HG03108 (cell line): Measurements from ENCODE around the gene MYLK.
"Not testable (repeated sequence)": the region's sequence is repeated elsewhere in the genome, so short reads cannot be mapped to it uniquely, and the experiment has no call there.

ENCODE experiments used
- ATAC-seq: cut with Tn5 transposase; IDR thresholded peaks from one replicate; pipeline ENCODE4 v1.9.1; 2021; ENCODE audit warnings: moderate library complexity; ENCODE audit not compliant: unreplicated experiment

The MYLK gene

DNA sequence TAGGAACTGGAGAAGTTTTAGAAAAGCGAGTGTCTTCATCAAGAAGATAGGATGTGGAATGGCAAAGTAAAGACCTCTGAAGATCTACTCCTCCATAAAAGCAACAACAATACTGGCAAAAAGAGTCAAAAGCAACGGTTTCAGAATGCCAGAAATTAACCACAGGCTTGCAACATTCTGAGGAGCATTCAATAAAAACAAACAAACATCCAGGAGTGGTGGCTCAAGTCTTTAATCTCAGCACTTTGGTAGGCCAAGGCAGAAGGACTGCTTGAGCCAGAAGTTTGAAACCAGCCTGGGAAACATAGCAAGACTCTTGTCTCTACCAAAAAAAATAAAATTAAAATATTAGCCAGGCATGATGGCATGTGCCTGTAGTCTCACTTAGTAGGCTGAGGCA is 156.1 kb downstream of the MYLK start:
- ATAC-seq = no peak

DNA sequence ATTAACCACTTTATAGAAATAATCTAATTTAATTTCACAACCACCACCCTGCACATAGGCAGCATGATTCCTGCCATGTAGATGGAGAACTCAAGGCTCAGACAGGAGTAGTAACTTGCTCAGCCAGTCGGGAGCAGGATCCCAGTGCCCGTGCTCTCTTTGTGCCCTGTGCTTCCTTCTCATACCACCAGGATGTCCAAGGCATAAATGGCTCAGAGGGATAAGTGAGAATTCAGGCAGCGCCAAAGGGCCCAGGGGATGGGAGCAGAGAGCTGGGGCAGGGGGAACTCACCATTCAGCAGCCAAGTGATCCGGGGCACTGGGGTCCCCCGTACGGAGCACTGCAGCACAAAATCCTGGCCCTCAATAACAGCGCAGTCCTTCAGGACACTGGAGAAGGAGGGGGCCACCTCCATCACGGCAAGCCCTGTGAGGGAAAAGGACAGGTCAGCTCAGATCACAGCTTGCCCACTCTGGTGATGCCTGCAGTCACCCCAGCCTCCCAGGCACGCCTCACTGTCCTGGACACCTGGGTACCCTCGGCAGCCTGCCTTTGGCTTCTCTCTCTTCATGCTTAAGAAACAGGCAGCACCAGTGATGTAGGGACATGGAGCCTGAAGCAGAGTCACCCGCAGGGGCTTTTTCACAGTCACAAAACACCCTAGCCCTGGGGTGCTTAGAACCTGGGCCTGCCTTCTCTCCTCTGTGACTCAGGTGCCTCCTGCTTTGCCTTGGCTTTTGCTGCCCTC is 158.3 kb downstream of the MYLK start:
- ATAC-seq = no peak

DNA sequence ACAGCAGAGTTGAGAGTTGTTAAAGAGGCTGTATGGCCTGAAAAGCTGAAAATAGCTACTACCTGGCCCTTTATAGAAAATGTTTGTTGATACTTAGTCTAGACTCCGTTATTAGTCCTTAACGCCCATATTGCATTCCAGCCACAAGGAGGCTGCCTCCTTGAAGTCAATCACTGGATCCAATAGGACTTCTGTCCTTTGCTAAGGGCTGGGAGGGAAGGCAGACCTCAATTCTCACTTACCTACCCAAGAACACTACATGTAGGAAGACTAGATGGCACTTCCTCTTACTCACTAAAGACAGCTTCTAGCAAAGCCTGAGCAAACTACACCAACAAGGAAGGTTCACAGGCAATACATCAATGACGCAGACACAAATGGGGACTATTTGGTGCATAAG is 159.8 kb downstream of the MYLK start:
- no peak for ATAC-seq

DNA sequence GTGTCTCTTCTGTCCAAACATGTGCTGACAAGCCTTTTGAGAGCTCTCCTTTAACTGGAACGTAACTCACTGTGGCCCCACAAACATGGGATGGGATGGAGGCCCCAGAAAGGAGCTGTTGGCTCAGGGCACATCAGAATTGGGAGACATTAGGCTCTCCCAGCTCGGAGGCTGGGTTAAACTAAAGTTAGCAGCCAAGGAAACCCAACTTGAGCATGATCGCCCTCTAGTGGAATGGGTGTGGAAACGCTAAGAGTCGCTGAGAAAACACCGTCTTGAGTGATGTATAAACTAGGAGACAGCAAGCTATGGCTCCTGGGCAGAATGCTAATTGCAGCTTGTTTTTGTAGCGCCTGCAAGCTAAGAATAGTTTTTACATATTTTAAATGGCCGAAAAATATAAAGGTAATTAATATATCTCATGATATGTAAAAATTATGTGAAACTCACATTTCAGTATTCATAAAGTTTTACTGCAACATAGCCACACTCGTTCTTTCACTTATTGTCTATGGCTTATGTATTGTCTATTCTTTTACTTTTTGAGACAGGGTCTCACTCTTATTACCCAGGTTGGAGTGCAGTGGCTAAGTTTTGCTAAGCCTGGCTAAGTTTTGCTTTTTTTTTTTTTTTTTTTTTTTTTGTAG is 160.5 kb downstream of the MYLK start:
- ATAC-seq = no peak

DNA sequence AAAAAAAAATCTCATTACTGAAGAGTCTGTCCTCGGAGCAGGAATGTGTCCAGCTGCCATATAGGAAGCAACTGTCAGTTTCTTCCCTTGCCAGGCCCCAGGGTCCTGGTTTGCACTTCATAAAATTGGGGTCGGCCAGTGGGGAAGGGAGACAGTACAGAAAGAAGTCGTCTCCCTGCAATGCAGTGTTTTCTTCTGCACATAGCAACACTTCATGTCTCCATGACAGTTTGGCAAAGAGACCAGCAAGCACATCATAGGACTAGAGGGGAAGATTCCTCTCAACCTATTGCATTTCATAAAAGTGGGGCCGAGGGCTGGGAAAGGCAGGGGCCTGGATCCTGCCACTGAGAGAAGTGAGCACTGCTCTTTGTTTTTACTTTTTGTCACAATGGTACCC is 161.1 kb downstream of the MYLK start:
- ATAC-seq = no peak

DNA sequence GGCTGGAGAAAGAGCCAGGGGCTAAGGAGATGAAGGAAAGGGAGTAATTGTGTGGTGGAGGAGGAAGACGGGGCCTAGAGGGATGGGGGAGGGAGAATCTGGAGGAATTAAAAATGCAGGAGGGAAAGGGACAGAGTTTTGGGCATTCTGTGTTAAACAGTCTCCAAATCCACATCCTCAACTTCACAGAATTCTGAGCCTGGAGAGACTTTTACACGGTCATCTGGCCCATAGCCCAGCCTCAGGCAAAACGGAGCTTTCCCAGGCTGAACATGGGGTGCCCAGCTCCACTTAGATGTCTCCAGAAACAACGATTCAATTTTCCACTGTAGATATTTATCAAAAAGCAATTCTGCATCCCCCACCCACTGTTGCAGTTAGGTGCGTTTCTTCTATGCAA is 161.7 kb downstream of the MYLK start:
- no peak for ATAC-seq

- ATAC-seq = no peak
Observed at GRCh38 chr3:123722021-123722420, 162.1 kb downstream of the MYLK start.

DNA sequence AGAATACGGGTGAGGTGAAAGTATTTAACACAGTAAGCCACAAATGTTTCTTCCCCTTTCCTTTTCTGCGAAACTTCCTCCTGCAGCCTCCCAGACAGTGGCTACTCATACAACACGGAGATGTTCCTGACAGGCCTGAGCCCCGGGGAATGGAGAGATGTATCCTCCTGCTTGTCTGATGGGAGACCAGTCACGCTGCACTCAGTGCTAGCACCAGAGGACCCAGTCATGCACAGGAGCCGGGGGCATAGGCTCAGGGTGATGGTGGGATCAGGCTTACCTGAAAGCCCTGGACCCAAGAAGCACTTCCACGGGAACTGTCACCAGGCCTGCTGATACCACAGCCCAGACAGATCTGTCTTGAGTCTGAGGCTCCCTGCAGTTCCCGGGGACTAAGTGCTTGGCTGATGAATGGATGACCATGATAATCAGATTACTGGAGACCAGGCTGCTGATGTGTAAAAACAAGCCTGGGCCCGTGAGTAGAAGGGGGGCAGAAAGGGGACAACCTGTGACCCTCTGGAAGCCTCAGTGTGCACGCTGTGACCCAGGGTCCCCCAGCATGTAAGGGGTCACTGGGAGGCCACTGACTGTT is 162.9 kb downstream of the MYLK start:
- ATAC-seq = not testable (repeated sequence)

GRCh38 chr3:123720638-123721037 is 163.5 kb downstream of the MYLK start:
- ATAC-seq = no peak

- no peak for ATAC-seq
Observed at GRCh38 chr3:123719862-123720453, 164.2 kb downstream of the MYLK start.

DNA sequence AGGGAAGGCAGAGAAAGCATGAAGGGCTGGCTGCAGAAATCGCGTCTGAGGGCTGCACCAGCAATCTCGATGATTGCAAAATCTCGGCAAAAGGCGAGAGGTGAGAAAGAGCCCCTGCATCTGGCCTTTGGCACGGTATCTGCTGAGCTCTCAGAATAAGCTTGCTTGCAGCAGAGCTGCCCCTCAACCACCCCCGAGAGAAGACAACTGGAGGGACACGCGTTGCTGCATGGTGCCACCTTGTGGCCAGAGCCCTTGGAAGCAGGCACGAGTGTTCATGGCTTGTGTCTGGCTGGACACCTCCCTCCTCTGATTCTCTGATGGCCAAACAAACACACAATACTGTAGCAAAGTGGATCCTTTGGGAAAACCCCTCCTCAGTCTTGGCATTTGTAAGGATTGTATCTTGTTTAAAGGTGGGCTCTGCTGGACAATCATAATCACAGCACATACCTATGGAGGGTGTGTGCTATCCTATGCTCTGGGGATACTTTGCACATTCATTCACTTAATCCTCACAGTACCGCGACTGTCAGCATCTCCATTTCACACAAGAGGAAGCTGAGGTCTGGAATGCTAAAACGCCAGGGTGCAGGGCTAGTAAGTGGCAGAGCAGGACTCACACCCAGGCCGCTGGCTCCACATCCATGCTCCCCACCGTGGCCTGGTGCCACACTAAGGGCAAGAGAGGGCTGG is 164.9 kb downstream of the MYLK start:
- not testable (repeated sequence) for ATAC-seq

DNA sequence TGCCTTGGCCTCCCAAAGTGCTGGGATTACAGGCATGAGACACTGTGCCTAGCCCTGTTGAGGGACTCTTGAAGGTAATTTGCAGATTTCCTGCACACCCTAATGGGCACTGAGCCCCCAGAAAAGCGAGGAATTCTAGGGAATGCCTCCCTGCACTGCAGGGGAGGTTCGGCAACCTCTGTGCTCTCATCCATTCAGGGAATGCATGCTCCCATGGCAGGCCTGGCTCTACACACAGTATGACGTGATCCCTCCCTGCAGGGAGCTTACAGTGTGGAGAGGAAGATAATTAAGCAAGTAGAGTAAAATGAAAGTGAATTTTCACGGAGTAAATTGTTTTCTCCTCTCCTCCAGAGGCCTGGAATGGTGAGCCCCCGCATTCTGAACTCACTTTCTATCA is 166.0 kb downstream of the MYLK start:
- ATAC-seq = no peak

GRCh38 chr3:123717451-123717850 is 166.7 kb downstream of the MYLK start:
- not testable (repeated sequence) for ATAC-seq

DNA sequence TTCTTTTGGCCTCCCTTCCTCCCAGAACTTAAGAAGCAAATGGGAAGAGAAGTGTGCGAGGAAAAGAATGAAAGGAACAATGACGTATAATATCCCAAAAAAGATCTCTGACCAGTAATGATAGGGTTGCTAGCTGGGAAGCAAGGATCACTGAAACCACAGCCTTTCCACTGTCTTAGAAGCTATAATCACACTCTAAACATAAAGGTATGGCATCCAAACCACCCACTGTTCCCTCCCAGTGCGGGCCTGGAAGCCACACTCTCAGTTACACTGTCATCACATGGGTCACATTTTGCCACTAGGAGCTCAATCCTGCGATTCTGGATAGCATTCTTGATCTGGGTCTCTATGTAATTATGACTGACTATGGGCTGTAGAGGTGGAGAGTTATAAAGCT is 167.7 kb downstream of the MYLK start:
- ATAC-seq = no peak

- ATAC-seq = no peak
Observed at GRCh38 chr3:123713211-123713610, 170.9 kb downstream of the MYLK start.

DNA sequence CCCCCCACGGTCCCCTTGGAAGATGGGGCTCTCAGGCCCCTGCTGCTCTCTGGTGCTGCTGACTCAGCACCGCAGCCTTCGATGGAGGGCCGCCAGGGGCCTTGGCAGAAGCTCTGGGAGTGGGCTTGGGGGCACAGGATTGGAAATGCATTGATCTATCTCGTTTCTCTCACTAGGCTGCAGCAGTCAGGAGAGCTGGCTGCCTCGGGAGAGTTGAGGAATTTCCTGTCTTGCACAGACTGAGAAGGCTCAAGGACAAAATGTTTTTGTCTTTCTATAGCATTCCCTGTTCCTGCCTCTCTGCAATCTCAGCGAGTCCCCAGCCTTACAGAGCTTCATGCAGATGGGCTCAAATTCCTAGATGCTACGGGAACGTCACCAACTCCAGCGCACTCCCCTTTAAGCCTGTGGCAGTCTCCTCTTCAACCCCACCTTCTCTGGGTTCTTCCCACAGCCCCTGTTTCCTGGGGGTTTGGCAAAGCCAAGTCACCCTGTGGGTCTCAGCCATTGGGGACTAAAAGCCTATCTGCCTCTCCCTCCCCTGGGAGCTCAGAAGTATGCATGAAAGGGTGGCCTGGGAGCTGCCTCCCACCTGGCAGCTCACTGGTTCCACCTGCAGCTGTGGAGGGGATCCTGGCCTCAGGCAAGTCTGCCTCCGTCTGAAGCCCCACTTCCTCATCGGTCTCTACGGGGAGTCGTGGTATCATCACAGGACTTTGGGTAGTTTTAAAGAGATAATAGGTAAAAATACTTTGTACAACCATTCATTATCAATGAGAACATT is 171.9 kb downstream of the MYLK start:
- no peak for ATAC-seq

GRCh38 chr3:123711356-123711755 is 172.8 kb downstream of the MYLK start:
- no peak for ATAC-seq

GRCh38 chr3:123708531-123708930 is 175.6 kb downstream of the MYLK start:
- no peak for ATAC-seq

GRCh38 chr3:123707641-123708040 is 176.5 kb downstream of the MYLK start:
- ATAC-seq = not testable (repeated sequence)

DNA sequence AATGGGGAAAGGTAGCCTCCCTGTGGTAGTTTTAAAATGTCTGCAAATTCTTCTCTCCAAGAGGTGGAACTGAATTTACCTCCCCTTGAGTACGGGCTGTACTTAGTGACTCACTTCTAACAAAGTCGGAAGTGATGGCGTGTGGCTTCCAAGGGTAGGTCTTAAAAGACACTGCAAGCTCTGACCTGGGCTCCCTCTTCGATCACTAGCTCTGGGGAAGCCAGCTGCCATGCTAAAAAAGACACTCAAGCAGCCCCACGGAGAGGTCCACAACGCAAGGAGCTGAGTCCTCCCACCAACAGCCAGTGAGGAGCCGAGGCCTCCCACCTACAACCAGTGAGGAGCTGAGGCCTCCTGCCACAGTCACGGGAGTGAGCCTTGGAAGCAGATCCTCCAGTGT is 177.3 kb downstream of the MYLK start:
- no peak for ATAC-seq
